Ecto neural progenitor cell (in vitro differentiated cells): ENCODE measurements around the gene ATP11A.
"Not testable (repeated sequence)": the region's sequence is repeated elsewhere in the genome, so short reads cannot be mapped to it uniquely, and the experiment has no call there.

Experiments used
- DNase-seq: peaks from one replicate; pipeline ENCODE4 v3.0.0-alpha.2; 2018; ENCODE audit warnings: low spot score

ATP11A gene

GRCh38 chr13:112776971-112777370 is 87.1 kb downstream of the ATP11A start:
- peak; percentile 41 for DNase-seq

GRCh38 chr13:112777637-112778406 is 88.0 kb downstream of the ATP11A start:
- DNase-seq = peak; percentile 31

- peak; percentile 41 for DNase-seq
Measured at GRCh38 chr13:112779856-112780604, 90.2 kb downstream of the ATP11A start.

- DNase-seq = no peak
Measured at GRCh38 chr13:112781287-112781686, 91.4 kb downstream of the ATP11A start.

GRCh38 chr13:112781881-112782361 is 92.1 kb downstream of the ATP11A start:
- no peak for DNase-seq

DNA sequence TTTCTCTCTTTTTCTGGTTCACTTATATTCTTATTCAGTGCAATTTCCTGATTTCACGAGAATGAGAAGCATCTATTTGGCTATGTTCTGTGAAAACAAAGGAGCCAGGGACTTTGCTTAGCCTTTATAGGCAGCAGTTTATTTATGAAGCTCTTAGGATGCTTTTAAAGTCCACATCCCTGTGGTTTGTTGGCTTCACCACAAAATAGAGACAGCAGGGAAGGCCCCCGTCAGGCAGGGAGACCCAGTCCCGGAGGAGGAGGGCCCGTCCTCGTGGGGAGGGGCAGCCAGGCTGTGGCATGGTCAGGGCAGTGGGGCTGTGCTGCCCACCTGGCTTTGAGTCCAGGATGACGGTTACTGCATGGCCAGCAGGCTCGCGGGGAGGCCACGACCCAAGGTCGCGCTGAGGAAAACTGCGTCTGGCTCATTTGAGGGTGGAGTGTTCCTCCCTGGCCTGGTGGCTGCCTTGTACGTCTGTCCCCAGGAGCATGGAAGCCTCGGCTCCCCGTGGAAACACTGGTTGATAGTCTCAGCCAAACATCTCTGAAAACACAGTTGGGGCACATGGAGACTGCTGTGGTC is 92.7 kb downstream of the ATP11A start:
- no peak for DNase-seq

GRCh38 chr13:112783135-112783977 is 93.5 kb downstream of the ATP11A start:
- no peak for DNase-seq

GRCh38 chr13:112783978-112784371 is 94.1 kb downstream of the ATP11A start:
- DNase-seq = no peak

GRCh38 chr13:112784811-112785482 is 95.1 kb downstream of the ATP11A start:
- no peak for DNase-seq

DNA sequence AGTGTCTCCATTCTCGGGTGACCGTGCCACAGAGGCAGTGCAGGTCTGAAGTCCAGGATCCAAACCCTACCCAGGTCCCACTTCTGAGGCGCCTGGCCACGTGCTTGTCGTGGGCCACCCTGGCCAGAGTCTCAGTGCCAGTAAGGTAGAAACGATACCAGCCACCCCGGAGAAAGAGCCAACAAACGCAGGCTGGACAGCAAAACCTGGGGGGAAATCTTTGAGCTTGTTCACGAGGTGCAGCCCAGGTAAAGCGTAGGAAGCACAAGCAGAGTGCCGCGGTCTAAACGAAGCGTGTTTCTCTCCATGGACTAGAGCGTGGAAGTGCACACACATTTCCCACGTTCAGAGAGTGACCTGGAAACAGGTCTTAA is 95.6 kb downstream of the ATP11A start:
- no peak for DNase-seq

DNA sequence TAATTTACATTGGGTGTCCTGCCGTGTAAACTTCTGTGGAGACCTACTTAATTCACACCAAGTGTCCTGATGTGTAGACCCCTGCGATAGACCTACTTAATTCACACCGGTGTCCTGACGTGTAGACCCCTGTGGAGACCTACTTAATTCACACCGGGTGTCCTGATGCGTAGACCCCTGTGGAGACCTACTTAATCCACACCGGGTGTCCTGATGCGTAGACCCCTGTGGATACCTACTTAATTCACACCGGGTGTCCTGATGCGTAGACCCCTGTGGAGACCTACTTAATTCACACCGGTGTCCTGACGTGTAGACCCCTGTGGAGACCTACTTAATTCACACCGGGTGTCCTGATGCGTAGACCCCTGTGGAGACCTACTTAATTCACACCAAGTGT is 97.0 kb downstream of the ATP11A start:
- not testable (repeated sequence) for DNase-seq

GRCh38 chr13:112790735-112791641 is 101.2 kb downstream of the ATP11A start:
- peak; percentile 36 for DNase-seq

DNA sequence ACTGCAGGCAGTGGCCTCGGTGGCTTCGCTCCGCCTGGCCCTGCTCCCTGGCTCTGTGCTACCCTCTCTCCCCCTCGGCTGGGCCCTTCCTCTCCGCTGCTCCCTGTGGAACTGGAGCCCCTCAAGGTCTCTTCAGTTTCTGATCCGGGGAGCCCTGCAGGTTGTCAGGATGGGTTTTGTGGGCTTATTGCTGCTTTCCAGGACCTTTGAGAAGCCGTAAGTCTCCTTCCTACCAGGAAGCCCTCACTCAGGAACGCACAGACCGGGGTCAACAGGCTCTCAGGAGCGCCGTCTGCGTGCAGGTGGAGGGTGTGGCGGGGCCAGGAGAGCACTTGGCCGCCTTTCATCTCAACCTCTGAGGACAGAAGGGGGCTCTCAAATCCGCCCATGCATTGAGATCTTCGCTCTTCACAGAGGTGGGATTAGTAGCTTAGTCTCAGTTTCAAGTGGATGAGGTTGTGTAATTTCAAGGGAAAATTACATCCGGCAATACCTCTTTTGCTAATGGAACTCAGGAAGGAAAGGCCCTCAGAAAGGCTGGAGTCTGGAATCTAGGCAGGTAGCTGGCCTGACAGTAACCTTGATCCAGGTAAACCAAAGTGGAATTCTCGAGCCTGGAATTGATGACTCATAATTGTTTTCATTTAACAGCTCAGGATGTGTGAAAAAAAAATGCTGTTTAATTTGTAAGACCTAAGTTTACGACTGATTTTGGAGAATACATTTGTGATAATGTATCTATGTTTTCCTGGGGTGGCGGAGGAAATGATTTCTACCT is 102.0 kb downstream of the ATP11A start:
- peak; percentile 29 for DNase-seq

GRCh38 chr13:112792511-112792910 is 102.7 kb downstream of the ATP11A start:
- peak; percentile 5 for DNase-seq

GRCh38 chr13:112793545-112794445 is 104.0 kb downstream of the ATP11A start:
- peak; percentile 37 for DNase-seq

DNA sequence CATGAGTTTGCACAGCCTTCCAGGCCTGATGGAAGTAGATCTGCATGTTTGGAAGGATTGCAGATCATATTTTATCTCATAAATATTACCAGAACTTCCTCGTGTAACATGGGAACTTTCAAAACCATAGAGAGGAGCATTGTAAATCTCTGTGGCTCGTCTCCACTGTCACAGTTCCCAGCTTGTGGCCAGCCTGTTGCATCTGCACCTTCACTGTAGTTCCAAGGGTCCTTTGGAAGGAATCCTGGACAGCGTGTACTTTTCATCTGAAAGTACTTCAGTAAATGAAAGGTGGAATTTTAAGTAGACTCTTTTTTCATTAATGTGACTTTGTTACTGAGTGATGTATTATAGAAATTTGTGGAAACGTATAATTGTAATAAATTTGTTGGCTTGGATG is 105.4 kb downstream of the ATP11A start:
- no peak for DNase-seq

- peak; percentile 8 for DNase-seq
Measured at GRCh38 chr13:112796190-112796915, 106.5 kb downstream of the ATP11A start.

DNA sequence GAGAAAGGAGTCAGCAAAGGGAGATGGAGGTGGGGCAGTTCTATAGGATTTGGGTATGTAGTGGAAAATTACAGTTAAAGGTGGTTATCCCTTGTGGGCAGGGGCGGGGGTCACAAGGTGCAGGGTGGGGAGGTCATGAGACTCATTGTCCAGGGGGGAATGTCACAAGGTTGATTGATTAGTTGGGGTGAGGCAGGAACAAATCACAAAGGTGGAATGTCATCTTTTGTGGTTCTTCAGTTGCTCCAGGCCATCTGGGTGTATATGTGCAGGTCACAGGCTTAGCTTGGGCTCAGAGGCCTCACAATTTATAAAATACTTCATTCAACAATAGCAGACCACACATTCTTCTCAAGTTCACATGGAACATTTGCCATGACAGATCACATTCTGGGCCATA is 109.6 kb downstream of the ATP11A start:
- DNase-seq = peak; percentile 32
